HG03280 (cell line): ENCODE data around the gene BRICD5.
"Not testable (repeated sequence)": the region's sequence is repeated elsewhere in the genome, so short reads cannot be mapped to it uniquely, and the experiment has no call there.

ENCODE experiments used
- ATAC-seq: cut with Tn5 transposase; IDR thresholded peaks from one replicate; pipeline ENCODE4 v1.9.1; 2021; ENCODE audit warnings: mild to moderate bottlenecking, moderate library complexity; ENCODE audit not compliant: unreplicated experiment

BRICD5 gene

GRCh38 chr16:2223221-2223941, 12.7 kb upstream of the BRICD5 start, which contains the start of gene E4F1:
Gene E4F1, plus strand, starts transcription at chr16:2223591. Its CDS starts 23 bp downstream, at chr16:2223614.
- ATAC-seq: peak; percentile 97

DNA sequence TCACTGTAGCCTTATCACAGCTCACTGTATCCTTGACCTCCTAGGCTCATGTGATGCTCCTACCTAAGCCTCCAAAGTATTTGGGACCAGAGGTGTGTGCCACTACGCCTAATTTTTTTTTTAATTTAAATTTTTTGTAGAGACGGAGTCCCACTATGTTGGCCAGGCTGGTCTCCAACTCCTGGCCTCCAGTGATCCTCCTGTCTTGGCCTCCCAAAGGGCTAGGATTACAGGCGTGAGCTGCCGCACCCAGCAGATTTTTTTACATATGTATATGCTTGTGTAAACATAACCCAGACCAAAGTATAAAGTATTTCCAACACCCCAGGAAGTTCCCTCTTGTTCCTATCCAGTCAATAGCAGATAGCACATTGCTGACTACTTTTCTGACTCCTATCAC, 5.7 kb upstream of the BRICD5 start:
- ATAC-seq: no peak

DNA sequence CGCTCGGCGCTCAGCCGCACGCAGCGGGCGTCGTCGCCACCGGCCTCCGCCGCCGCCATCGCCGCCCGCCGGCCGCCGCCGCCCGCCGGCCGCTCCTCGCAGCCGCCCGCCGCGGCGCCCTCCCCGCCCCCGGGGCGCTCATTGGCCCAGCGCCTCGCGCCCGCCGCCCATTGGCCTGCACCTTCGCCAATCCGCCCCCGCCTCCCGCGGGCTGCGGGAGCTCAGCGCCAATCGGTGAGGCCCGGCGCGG, 4.0 kb upstream of the BRICD5 start, which contains the start of gene PGP:
Gene PGP (minus strand): TSS at position 122 of the 250 bp plus-strand sequence. CDS start 63 bp downstream, at position 59.
- peak; percentile 88 for ATAC-seq

GRCh38 chr16:2213817-2214718, 3.4 kb upstream of the BRICD5 start:
- peak; percentile 2 for ATAC-seq

GRCh38 chr16:2212362-2213324, 2.0 kb upstream of the BRICD5 start:
- ATAC-seq: no peak

DNA sequence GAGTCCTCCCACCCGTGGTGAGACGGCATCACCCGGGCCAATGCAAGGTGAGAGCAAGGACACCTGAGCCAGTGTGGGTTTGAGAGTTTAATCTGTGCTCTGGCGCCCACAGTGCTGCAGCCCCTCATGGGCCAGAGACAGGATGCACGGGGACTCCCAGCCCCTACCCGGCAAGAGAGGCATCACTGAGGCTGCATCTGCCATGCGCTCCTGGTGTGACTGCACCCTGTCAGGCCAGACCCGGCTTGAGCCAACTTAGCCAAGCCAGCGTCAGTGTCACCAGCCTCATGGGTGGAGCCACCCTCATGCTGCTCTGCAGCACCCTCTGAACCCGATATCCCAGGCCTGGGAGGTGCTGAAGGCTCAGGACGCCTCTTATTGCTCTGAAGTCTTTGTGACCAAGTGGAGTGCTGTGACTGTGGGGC, 1.3 kb upstream of the BRICD5 start:
- no peak for ATAC-seq

GRCh38 chr16:2210009-2210332, 692 bp downstream of the BRICD5 start:
- no peak for ATAC-seq

DNA sequence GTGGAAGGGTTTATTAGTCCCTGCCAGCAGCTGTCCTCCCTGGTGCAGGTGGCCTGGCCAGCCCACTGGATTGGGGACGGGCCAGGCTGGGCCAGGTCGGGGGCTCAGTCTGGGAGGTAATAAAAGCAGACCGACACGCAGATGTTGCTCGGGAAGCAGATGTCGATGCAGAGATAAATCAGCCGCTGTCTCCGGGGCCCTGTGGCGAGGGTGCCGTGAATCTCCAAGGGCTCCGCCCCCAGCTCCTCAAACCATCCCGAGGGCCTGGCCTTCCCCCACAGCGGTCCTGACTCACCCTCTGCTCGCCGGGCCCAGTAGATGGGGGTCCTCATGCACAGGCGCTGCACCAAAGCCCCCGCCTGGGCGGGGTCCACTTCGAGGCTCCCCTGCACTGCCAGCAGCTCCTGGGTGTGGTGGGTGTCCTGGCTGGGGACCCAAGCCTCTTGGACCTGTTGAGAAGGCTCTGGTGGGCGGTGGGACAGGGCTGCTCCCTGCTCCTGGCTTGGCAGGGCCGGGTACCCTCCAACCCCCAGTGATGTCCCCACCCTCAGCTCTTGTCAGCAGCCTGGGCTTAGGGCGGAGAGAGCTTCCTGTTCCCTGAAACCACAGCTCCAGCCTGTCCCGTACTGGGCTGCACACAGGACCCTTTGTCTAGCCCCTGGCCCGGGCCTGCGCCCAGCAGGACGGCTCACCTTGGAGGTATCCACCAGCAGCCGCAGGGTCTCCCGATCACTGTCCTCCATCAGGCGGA, 1.2 kb downstream of the BRICD5 start:
- no peak for ATAC-seq

- ATAC-seq: no peak
Measured at GRCh38 chr16:2208772-2209171, 1.9 kb downstream of the BRICD5 start.

GRCh38 chr16:2208308-2208707, 2.4 kb downstream of the BRICD5 start:
- ATAC-seq: no peak

- no peak for ATAC-seq
Measured at GRCh38 chr16:2207872-2208271, 2.8 kb downstream of the BRICD5 start.

DNA sequence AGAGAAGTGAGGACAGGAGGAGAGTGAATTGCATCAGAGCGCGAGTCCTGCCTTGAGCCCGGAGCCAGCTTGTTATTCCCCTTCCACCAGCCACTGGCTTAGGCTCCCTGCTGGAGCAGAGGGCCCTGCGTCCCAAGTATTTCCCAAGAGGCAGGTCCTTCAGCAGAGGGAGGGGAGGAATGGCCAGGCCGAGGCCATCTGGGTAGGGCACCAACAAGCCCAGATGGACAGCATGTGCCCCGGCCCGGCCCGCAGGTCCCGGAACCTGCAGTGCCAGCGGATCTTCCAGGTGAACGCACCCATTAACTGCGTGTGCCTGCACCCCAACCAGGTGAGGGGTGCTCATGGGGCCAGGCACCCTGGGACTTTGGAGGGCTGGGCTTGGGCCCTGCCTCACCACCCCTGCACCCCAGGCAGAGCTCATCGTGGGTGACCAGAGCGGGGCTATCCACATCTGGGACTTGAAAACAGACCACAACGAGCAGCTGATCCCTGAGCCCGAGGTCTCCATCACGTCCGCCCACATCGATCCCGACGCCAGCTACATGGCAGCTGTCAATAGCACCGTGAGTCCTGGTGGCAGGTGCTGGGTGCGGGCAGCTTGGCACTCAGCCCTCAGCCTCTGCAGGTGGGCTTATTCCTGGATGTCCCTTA, 3.8 kb downstream of the BRICD5 start:
- ATAC-seq: no peak

GRCh38 chr16:2206420-2206779, 4.3 kb downstream of the BRICD5 start:
- no peak for ATAC-seq

GRCh38 chr16:2205967-2206313, 4.7 kb downstream of the BRICD5 start:
- no peak for ATAC-seq

- ATAC-seq: peak; percentile 80
Measured at GRCh38 chr16:2205104-2205966, 5.3 kb downstream of the BRICD5 start, which contains the start of gene MLST8. Gene MLST8, plus strand, starts transcription at chr16:2205454. Its CDS starts 632 bp downstream, at chr16:2206086.

GRCh38 chr16:2204416-2205103, 6.1 kb downstream of the BRICD5 start:
- ATAC-seq: no peak

GRCh38 chr16:2203119-2203688, 7.5 kb downstream of the BRICD5 start:
- not testable (repeated sequence) for ATAC-seq

- ATAC-seq: no peak
Measured at GRCh38 chr16:2200313-2200712, 10.3 kb downstream of the BRICD5 start.
